GM12872 (cell line): Measurements from ENCODE around the gene KCNG2.

ENCODE experiments used
- TF ChIP-seq, protein P1 (sequence below): IDR thresholded peaks from 3 replicates; pipeline ENCODE4 v1.5.1; 2011; ENCODE audit warnings: low read depth, mild to moderate bottlenecking, low read length, moderate library complexity; ENCODE audit not compliant: insufficient read depth

The KCNG2 gene

GRCh38 chr18:79882522-79883241, 84.9 kb downstream of the KCNG2 start:
- TF ChIP-seq, protein P1, sequence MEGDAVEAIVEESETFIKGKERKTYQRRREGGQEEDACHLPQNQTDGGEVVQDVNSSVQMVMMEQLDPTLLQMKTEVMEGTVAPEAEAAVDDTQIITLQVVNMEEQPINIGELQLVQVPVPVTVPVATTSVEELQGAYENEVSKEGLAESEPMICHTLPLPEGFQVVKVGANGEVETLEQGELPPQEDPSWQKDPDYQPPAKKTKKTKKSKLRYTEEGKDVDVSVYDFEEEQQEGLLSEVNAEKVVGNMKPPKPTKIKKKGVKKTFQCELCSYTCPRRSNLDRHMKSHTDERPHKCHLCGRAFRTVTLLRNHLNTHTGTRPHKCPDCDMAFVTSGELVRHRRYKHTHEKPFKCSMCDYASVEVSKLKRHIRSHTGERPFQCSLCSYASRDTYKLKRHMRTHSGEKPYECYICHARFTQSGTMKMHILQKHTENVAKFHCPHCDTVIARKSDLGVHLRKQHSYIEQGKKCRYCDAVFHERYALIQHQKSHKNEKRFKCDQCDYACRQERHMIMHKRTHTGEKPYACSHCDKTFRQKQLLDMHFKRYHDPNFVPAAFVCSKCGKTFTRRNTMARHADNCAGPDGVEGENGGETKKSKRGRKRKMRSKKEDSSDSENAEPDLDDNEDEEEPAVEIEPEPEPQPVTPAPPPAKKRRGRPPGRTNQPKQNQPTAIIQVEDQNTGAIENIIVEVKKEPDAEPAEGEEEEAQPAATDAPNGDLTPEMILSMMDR = no peak

- TF ChIP-seq, protein P1 = no peak
Observed at GRCh38 chr18:79883461-79884293, 85.9 kb downstream of the KCNG2 start.

GRCh38 chr18:79884294-79884962, 86.7 kb downstream of the KCNG2 start:
- TF ChIP-seq, protein P1 = no peak

- TF ChIP-seq, protein P1 = no peak
Observed at GRCh38 chr18:79884963-79885728, 87.4 kb downstream of the KCNG2 start.

GRCh38 chr18:79887181-79888000, 89.7 kb downstream of the KCNG2 start:
- TF ChIP-seq, protein P1 = no peak

DNA sequence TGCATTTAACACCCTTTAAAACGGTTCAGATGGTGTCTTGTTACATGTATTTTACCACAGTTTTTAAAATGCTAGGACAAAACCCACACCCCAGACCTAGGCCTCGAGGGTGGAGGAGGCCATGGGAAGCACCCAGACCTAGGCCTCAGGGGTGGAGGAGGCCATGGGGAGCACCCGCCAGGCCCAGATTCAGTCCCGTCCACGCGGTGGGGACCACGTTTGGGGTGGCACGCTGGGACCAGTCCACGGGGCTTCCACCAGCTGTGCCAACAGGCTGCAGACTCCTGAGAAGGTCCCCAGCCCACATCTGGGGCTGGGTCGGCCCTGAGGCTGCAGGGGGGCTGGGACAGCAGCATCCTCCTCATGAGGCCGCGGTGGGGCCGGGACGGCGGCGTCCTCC, 90.3 kb downstream of the KCNG2 start:
- TF ChIP-seq, protein P1 = no peak
